Measurements from ENCODE around the gene CENPW. TPM values are rescaled to one million over a fixed set of nuclear protein-coding genes. Genes with fewer than 3 reads are reported as not detected.

CENPW gene
- total and polyA plus RNA-seq, 2 of the 4 experiments (the other 2 are of a cell fraction): 8.2 to 19.3 TPM

DNA sequence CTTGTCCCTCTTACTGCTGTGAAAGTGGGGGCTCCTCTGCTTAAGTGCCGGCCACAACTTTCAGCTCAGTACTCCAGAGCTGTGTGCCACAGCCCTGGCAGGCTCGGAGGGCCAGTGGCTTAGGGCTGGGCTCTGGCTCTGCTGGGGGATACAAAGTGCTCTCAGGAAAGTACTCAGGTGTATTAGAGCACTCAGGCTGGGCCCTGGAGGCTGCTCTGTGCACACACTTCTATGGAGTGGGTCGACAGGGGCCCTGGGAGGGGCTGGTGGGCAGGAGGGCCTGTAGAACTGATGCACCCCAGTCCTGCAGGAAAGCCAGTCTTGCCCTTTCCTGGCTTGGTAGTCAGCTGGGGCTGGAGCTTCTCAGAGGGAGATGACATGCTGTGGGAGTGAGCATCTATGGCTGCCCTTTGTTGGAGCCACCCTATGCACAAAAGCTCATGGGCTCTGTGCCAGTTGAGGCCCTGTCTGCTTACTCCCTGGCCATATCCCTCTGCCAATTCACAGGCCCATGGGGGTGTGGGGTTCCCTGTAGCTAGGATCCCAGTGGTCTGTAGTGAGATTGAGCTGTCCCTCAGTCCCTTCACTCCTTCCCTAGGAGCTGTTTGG is 22.0 kb downstream of the CENPW start:
- Histone ChIP-seq H3K9ac (ENCODE audit: low read depth, low read length) (no peak overlapping the region), H2BK5ac (ENCODE audit: low read depth, low read length, poor library complexity, severe bottlenecking) (no peak overlapping the region), H2BK120ac (ENCODE audit: low read depth, low read length) (no peak overlapping the region), H3K4me1 (ENCODE audit: control insufficient read depth, insufficient read depth, low read length) (no peaks in the 10 kb centered on the region), H3K23ac (ENCODE audit: low read depth, low read length) (no peak overlapping the region), H4K8ac (ENCODE audit: low read depth in 2 of 2, low read length in 2 of 2) (no peak overlapping the region), H3K9me1 (ENCODE audit: insufficient read depth, low read length) (no peaks in the 10 kb centered on the region; the same call in 1 of the 2 replicates), H2AFZ (replicated peaks; ENCODE audit: low read length, poor library complexity) (peak overlapping the region; percentile 63), H4K91ac (ENCODE audit: insufficient read depth, low read depth, low read length) (no peak overlapping the region), H3K56ac (ENCODE audit: extremely low read depth, insufficient read depth, low read length) (no peak overlapping the region), H4K5ac (ENCODE audit: low read depth, low read length) (no peak overlapping the region), H2BK15ac (ENCODE audit: low read depth, low read length) (no peak overlapping the region), H2AK9ac (replicated peaks; ENCODE audit: low read depth, low read length, poor library complexity) (peak overlapping the region; percentile 23), H3K27me3 (ENCODE audit: control insufficient read depth, insufficient read depth, low read length) (no peaks in the 10 kb centered on the region), H4K20me1 (ENCODE audit: insufficient read depth, low read length) (no peaks in the 10 kb centered on the region), H3K18ac (ENCODE audit: low read depth, low read length) (no peak overlapping the region), H2BK20ac (ENCODE audit: low read depth, low read length) (no peak overlapping the region), H2AK5ac (ENCODE audit: low read depth, low read length) (no peak overlapping the region), H3K36me3 (ENCODE audit: control insufficient read depth, insufficient read depth, low read length) (no peaks in the 10 kb centered on the region), H3K79me1 (ENCODE audit: low read depth in 1 of 2, low read length in 2 of 2) (no peaks in the 10 kb centered on the region), H3K4me2 (ENCODE audit: low read depth, low read length) (no peak overlapping the region), H3K4me3 (ENCODE audit: insufficient read depth, low read depth, low read length) (no peak overlapping the region), H3K14ac (replicated peaks; ENCODE audit: low read depth, low read length) (no peak overlapping the region), H3K4ac (ENCODE audit: low read depth, low read length) (no peak overlapping the region), H3K27ac (ENCODE audit: insufficient read depth, low read length) (no peak overlapping the region), H3K9me3 (ENCODE audit: control insufficient read depth, insufficient read depth, low read length) (no peaks in the 10 kb centered on the region; the same call in 1 of the 2 replicates)
- dilution Hi-C loops (cut with HindIII; ENCODE audit: low sequenced_read_pairs, unreplicated experiment) (no loop called here), intact Hi-C loops (cut with micrococcal nuclease) (loop anchor here (1.0 to 5.0 kb wide), 5 partner anchors 295 to 825 kb away; no protein-coding TSS in a partner anchor), in situ Hi-C loops (cut with MboI; ENCODE audit: low sequenced_read_pairs) (loop anchor here (10.0 kb wide), 1 partner anchor 753 kb away; the partner anchor contains the start of gene RSPO3)
- DNase-seq: no peak
- no peak for TF ChIP-seq RAD21 (IDR thresholded peaks at IDR 0.05; ENCODE audit: low read length)
- no peak for TF ChIP-seq POLR2A (IDR thresholded peaks at IDR 0.05; ENCODE audit: low read depth, low read length)
- no peak for TF ChIP-seq USF2 (IDR thresholded peaks at IDR 0.05; ENCODE audit: low read depth, low read length)
- TF ChIP-seq MXI1 (IDR thresholded peaks at IDR 0.05; ENCODE audit: borderline replicate concordance, low read depth, low read length): no peak
- no peak for TF ChIP-seq RCOR1 (IDR thresholded peaks at IDR 0.05; ENCODE audit: insufficient replicate concordance, low read length)
- TF ChIP-seq CTCF (conservative IDR thresholded peaks at IDR 0.05; ENCODE audit: low read depth, low read length): no peak
- TF ChIP-seq BHLHE40 (IDR thresholded peaks at IDR 0.05; ENCODE audit: low read depth, low read length): no peak
- TF ChIP-seq CHD1 (IDR thresholded peaks at IDR 0.05; ENCODE audit: low read depth, low read length): no peak
- no peak for TF ChIP-seq RFX5 (IDR thresholded peaks at IDR 0.05; ENCODE audit: low read depth, low read length)
- TF ChIP-seq MAZ (IDR thresholded peaks at IDR 0.05; ENCODE audit: borderline replicate concordance, low read depth, low read length): no peak
- TF ChIP-seq NFE2L2 (IDR thresholded peaks at IDR 0.05; ENCODE audit: low read depth, low read length): no peak
- no peak for TF ChIP-seq CEBPB (IDR thresholded peaks at IDR 0.05; ENCODE audit: low read depth, low read length)
- TF ChIP-seq FOS (IDR thresholded peaks at IDR 0.05; ENCODE audit: low read depth, low read length): no peak
- no peak for TF ChIP-seq MAFK (IDR thresholded peaks at IDR 0.05; ENCODE audit: low read depth, low read length)
- BruUV-seq (replicated peaks): no TSS peak
- POLR2A ChIA-PET (ENCODE audit: unreplicated experiment): no interaction called here
- no peak for ATAC-seq (ENCODE audit: low read depth)
- CTCF ChIA-PET: interaction anchor here (1.2 to 2.0 kb wide), 2 partner anchors 12 to 296 kb away, joined by 3 to 6 read pairs; no protein-coding TSS in a partner anchor
- WGBS, 2 experiments (ENCODE audit: extremely low coverage in 2 of 2, insufficient read length in 1 of 2): 100% methylated on average over 1 of the region's 3 CpGs; no CpG with 5 or more reads in 1 of the 2 experiments

All from IMR-90 (cell line).